Hematopoietic multipotent progenitor cell (in vitro differentiated cells): ENCODE results near the gene ZNF573. TPM values are rescaled to one million over a fixed set of nuclear protein-coding genes. Genes with fewer than 3 reads are reported as not detected.

ENCODE experiments used
- DNase-seq, 3 donors: peaks; one replicate each; pipeline ENCODE4 v3.0.0-alpha.2; 2011 to 2015; ENCODE audit warnings: low read depth in 2 of 3, low spot score in 2 of 3
- small RNA-seq: library from RNA; depleted of rRNA; stranded (forward); fragments of <200 nt; gene quantifications from one replicate; pipeline ENCODE3, GENCODE V24; 2012
- total RNA-seq: library from RNA; depleted of rRNA; stranded (reverse); fragments of >200 nt; gene quantifications from one replicate; pipeline ENCODE4 v1.2.3, GENCODE V29; 2012

Gene ZNF573
- total RNA-seq, 1 donor: 4.0 TPM

GRCh38 chr19:37698216-37698615, 81.2 kb downstream of the ZNF573 start:
- no peak for DNase-seq

DNA sequence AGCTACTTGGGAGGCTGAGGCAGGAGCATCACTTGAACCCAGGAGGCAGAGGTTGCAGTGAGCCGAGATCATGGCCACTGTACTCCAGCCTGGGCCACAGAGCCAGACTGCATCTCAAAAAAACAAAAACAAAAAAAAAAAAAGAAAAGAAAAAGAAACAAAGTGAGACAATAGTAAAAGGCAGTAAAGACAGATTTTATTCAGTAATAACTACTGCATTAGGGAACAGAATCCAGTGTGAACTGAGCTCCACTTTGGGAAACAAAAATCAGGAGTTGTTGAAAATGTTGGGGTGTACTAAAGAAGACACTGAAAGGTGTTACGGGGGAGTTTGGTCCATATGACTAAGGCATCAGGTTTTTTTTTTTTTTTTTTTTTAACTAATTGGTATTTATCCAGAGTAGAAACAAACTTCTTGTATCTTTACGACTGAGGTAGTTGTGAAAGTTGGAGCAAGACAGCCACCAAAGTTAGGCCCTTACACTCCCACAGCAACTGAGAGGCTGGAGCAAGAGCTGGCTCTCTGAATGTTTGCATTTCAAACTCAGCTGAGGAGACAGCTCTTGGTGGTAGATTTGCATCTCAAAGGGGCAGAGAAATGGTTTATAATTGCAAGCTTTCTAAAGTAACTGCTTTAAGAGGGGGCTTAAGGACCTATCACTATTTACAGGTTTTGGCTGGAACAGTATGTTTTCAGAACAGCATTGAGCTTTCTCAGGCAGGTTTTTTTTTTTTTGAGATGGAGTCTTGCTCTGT, 84.1 kb downstream of the ZNF573 start:
- DNase-seq: no peak

DNA sequence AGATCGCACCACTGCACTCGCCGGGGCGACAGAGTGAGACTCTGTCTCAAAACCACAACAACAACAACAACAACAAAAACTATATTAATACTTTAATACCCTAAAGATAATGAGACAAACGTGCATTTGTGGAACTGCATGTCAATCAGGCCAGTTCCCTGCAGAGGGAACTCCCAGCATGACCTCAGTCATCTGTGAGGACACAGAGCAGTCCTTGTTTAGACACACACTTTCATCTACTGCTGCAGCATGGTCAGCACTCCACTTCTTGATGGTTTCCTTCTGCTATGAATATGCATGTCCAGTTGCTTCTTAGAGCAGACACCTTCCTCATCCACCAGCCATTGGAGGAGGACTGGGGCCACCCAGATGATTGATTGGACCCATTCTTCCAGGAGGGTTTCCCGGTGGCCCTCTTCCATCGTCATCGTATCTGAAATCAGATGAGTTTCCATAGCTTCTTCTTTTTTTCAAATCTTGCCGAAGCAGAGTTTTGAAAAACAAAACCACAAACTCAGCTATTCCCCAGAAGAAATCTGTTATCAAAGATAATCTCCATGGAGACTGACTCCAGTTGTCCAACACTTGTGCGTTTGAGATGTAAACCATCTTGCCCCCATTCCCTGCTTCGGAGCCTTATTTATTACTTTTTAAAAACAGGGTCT, 86.3 kb downstream of the ZNF573 start:
- DNase-seq: peak in 2 of 3 donors; percentile 62 to 92

GRCh38 chr19:37691881-37692504, 87.4 kb downstream of the ZNF573 start:
- peak; percentile 45 to 95 (median 91) for DNase-seq

Small RNA genes within 50 kb of the gene (small RNA-seq; reads per million reads assigned to genes)
- gene SELENOKP1: not detected

Other genes starting within 250 kb of the ZNF573 start
- gene ZNF571, start 184.8 kb downstream of the ZNF573 start, total RNA-seq: 4.0 TPM
- 1.1 TPM for gene ZNF540, start 184.7 kb downstream of the ZNF573 start, total RNA-seq
- 7.0 TPM for gene ZFP30, start 124.1 kb downstream of the ZNF573 start, total RNA-seq
- 4.3 TPM for gene ZNF607, start 59.8 kb downstream of the ZNF573 start, total RNA-seq
- not detected for gene WDR87, start 127.0 kb upstream of the ZNF573 start, total RNA-seq
- 43.4 TPM for gene SIPA1L3, start 127.6 kb upstream of the ZNF573 start, total RNA-seq